ENCODE results near the gene ZNF382. TPM values are rescaled to one million over a fixed set of nuclear protein-coding genes. Genes with fewer than 3 reads are reported as not detected.

ZNF382 gene
- total and polyA plus RNA-seq, 10 of the 15 experiments (the other 5 are each of a cell fraction or from before 2014, with no cell fraction given) = 0.02 to 0.74 (median 0.55) TPM

DNA sequence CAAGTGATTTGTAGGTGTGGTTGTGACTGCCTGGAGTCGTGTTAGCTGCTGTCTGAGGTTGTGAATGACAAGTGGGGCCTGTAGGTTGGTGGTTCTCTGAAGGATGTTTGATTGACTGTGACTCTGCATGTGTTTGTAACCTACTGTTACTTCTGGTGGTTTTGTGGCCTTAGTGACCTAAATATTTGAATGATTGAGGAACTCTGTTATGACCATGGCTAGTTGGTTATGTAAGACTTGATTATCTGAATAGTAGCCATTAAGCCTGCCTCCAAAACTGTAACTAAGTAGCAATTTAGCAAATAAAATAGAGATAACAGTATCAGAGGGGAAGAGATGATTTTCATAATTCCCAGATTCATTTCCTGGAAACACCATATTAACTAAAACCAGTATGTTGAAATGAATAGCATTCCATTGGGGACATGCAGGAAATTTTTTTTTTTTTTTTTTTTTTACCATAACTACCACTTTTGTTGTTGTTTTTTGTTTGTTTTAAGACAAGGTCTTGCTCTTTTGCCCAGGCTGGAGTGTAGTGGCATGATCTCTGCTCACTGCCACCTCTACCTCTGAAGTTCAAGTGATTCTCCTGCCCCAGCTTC is 865 bp downstream of the ZNF382 start (continued):
- TF ChIP-seq, protein P1, sequence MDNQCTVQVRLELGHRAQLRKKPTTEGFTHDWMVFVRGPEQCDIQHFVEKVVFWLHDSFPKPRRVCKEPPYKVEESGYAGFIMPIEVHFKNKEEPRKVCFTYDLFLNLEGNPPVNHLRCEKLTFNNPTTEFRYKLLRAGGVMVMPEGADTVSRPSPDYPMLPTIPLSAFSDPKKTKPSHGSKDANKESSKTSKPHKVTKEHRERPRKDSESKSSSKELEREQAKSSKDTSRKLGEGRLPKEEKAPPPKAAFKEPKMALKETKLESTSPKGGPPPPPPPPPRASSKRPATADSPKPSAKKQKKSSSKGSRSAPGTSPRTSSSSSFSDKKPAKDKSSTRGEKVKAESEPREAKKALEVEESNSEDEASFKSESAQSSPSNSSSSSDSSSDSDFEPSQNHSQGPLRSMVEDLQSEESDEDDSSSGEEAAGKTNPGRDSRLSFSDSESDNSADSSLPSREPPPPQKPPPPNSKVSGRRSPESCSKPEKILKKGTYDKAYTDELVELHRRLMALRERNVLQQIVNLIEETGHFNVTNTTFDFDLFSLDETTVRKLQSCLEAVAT (IDR thresholded peaks at IDR 0.05) = 0 out of 2 replicates have a peak, but pooled peaks have one; percentile 26
- TF ChIP-seq HDGF (IDR thresholded peaks at IDR 0.05) (peak; percentile 50; the same call in 1 of the 2 replicates), HDAC6 (IDR thresholded peaks at IDR 0.05; ENCODE audit: unreplicated experiment) (no peak), BCL11A (IDR thresholded peaks at IDR 0.05; ENCODE audit: low read depth, low read length) (no peak), RUNX3 (IDR thresholded peaks at IDR 0.05; ENCODE audit: low read length) (peak; percentile 45; the same call in 1 of the 2 replicates), LARP7 (IDR thresholded peaks at IDR 0.05) (no peak), CREM (IDR thresholded peaks at IDR 0.05; ENCODE audit: low read depth) (no peak), RELA (IDR thresholded peaks at IDR 0.05; ENCODE audit: borderline replicate concordance, partially characterized antibody) (no peak)

DNA sequence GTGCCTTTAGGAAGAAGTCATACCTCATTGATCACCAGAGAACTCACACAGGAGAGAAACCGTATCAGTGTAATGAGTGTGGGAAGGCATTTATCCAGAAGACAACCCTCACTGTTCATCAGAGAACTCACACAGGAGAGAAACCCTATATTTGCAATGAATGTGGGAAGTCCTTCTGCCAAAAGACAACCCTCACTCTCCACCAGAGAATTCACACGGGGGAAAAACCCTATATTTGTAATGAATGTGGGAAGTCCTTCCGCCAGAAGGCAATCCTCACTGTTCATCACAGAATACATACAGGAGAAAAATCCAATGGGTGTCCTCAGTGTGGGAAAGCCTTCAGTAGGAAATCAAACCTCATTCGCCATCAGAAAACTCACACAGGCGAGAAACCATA is 21.9 kb downstream of the ZNF382 start:
- RAD21 ChIA-PET (ENCODE audit: unreplicated experiment) = no interaction called here
- ATAC-seq (no peak), DNase-seq (ENCODE audit: low read depth, low spot score) (no peak), FAIRE-seq (no peak)
- CTCF ChIA-PET = no interaction called here
- TSS peak; percentile 57 for BruUV-seq (replicated peaks)
- Histone ChIP-seq H3K4me2 (ENCODE audit: control insufficient read depth, insufficient read depth) (no peak overlapping the region), H3K4me3 (no peak overlapping the region), H3K27me3 (replicated peaks in 1 of 2; ENCODE audit: control insufficient read depth in 2 of 2, insufficient read depth in 2 of 2, low read length in 1 of 2) (no peaks in the 10 kb centered on the region), H3K36me3 (ENCODE audit: control insufficient read depth in 2 of 2, insufficient read depth in 2 of 2, low read length in 1 of 2) (no peaks in the 10 kb centered on the region), H3K9me3 (replicated peaks; ENCODE audit: control insufficient read depth, insufficient read depth, low read length) (peaks cover 15% of the 10 kb centered on the region), H3K4me1 (ENCODE audit: control insufficient read depth, insufficient read depth, low read length) (no peaks in the 10 kb centered on the region), H3K79me2 (ENCODE audit: control insufficient read depth, insufficient read depth, low read length) (no peaks in the 10 kb centered on the region), H2AFZ (ENCODE audit: control insufficient read depth, low read depth, low read length) (no peak overlapping the region), H3K27ac (ENCODE audit: control insufficient read depth, insufficient read depth) (no peak overlapping the region), H4K20me1 (ENCODE audit: control insufficient read depth, insufficient read depth) (no peaks in the 10 kb centered on the region), H3K9ac (ENCODE audit: control insufficient read depth, insufficient read depth, low read length) (no peak overlapping the region)
- intact Hi-C loops (cut with micrococcal nuclease; ENCODE audit: unreplicated experiment) (no loop called here), in situ Hi-C loops (cut with MboI) (no loop called here)
- WGBS (ENCODE audit: insufficient coverage, insufficient replicate concordance, low lambda C conversion rate, missing lambda C conversion rate) = 93% methylated on average over 5 of the region's 5 CpGs
- SMC1A ChIA-PET (ENCODE audit: uncharacterized antibody, unreplicated experiment) = no interaction called here
- POLR2A ChIA-PET = no interaction called here
- TF ChIP-seq CREB1 (IDR thresholded peaks at IDR 0.05; ENCODE audit: low read depth) (no peak), STAT1 (conservative IDR thresholded peaks at IDR 0.05) (no peak), CBX3 (IDR thresholded peaks at IDR 0.05; ENCODE audit: borderline replicate concordance, low read depth) (no peak), SMAD1 (IDR thresholded peaks at IDR 0.05; ENCODE audit: low read depth, partially characterized antibody) (no peak), TCF12 (IDR thresholded peaks at IDR 0.05; ENCODE audit: low read depth, low read length) (no peak), EED (IDR thresholded peaks at IDR 0.05; ENCODE audit: low read depth) (no peak), HCFC1 (IDR thresholded peaks at IDR 0.05; ENCODE audit: low read length) (no peak), ZZZ3 (IDR thresholded peaks at IDR 0.05; ENCODE audit: control insufficient read depth, insufficient read length, low read depth) (no peak)
- TF ChIP-seq, protein P2, sequence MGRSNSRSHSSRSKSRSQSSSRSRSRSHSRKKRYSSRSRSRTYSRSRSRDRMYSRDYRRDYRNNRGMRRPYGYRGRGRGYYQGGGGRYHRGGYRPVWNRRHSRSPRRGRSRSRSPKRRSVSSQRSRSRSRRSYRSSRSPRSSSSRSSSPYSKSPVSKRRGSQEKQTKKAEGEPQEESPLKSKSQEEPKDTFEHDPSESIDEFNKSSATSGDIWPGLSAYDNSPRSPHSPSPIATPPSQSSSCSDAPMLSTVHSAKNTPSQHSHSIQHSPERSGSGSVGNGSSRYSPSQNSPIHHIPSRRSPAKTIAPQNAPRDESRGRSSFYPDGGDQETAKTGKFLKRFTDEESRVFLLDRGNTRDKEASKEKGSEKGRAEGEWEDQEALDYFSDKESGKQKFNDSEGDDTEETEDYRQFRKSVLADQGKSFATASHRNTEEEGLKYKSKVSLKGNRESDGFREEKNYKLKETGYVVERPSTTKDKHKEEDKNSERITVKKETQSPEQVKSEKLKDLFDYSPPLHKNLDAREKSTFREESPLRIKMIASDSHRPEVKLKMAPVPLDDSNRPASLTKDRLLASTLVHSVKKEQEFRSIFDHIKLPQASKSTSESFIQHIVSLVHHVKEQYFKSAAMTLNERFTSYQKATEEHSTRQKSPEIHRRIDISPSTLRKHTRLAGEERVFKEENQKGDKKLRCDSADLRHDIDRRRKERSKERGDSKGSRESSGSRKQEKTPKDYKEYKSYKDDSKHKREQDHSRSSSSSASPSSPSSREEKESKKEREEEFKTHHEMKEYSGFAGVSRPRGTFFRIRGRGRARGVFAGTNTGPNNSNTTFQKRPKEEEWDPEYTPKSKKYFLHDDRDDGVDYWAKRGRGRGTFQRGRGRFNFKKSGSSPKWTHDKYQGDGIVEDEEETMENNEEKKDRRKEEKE (IDR thresholded peaks at IDR 0.05) = no peak
- TF ChIP-seq, protein P3, sequence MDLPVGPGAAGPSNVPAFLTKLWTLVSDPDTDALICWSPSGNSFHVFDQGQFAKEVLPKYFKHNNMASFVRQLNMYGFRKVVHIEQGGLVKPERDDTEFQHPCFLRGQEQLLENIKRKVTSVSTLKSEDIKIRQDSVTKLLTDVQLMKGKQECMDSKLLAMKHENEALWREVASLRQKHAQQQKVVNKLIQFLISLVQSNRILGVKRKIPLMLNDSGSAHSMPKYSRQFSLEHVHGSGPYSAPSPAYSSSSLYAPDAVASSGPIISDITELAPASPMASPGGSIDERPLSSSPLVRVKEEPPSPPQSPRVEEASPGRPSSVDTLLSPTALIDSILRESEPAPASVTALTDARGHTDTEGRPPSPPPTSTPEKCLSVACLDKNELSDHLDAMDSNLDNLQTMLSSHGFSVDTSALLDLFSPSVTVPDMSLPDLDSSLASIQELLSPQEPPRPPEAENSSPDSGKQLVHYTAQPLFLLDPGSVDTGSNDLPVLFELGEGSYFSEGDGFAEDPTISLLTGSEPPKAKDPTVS (IDR thresholded peaks at IDR 0.05; ENCODE audit: low read depth, low read length) = no peak
- TF ChIP-seq, protein P4, sequence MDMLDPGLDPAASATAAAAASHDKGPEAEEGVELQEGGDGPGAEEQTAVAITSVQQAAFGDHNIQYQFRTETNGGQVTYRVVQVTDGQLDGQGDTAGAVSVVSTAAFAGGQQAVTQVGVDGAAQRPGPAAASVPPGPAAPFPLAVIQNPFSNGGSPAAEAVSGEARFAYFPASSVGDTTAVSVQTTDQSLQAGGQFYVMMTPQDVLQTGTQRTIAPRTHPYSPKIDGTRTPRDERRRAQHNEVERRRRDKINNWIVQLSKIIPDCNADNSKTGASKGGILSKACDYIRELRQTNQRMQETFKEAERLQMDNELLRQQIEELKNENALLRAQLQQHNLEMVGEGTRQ (IDR thresholded peaks at IDR 0.05; ENCODE audit: borderline replicate concordance, low read depth, low read length) = no peak
